GM10266 (cell line): ENCODE measurements around the gene TSPAN5.

Source experiments
- DNase-seq: peaks from one replicate; pipeline ENCODE4 v3.0.0; 2012; ENCODE audit errors: extremely low spot score
- CTCF ChIP-seq: IDR thresholded peaks from 2 replicates; pipeline ENCODE4 v1.5.1; 2012; ENCODE audit warnings: mild to moderate bottlenecking, low read depth; ENCODE audit not compliant: control insufficient read depth, insufficient read depth; ENCODE audit errors: missing control alignments

The TSPAN5 gene

GRCh38 chr4:98656886-98657285, 1.5 kb downstream of the TSPAN5 start:
- DNase-seq, result no peak
- no peak for TF ChIP-seq CTCF

- DNase-seq, result no peak
- no peak for TF ChIP-seq CTCF
These were observed 2.0 kb downstream of the TSPAN5 start for GRCh38 chr4:98656443-98656842.

- no peak for TF ChIP-seq CTCF
- no peak for DNase-seq
These were observed 4.2 kb downstream of the TSPAN5 start for GRCh38 chr4:98653890-98654867.

- no peak for DNase-seq
- TF ChIP-seq CTCF, result no peak
These were observed 5.4 kb downstream of the TSPAN5 start for GRCh38 chr4:98652996-98653395.

GRCh38 chr4:98648602-98649001, 9.8 kb downstream of the TSPAN5 start:
- no peak for TF ChIP-seq CTCF
- no peak for DNase-seq

- no peak for TF ChIP-seq CTCF
- DNase-seq, result no peak
These were observed 12.0 kb downstream of the TSPAN5 start for GRCh38 chr4:98646422-98646821.

GRCh38 chr4:98645527-98645926, 12.9 kb downstream of the TSPAN5 start:
- no peak for DNase-seq
- no peak for TF ChIP-seq CTCF
